ENCODE measurements around the gene PTGS1.

- TF ChIP-seq FOXA1 (IDR thresholded peaks at IDR 0.05) (no peak), HDGF (IDR thresholded peaks at IDR 0.05; ENCODE audit: borderline replicate concordance) (no peak), FOXK2 (IDR thresholded peaks at IDR 0.05) (no peak), SP1 (IDR thresholded peaks at IDR 0.05) (no peak), SUZ12 (IDR thresholded peaks at IDR 0.05) (no peak), FOXM1 (IDR thresholded peaks at IDR 0.05; ENCODE audit: borderline replicate concordance) (no peak), ELF4 (IDR thresholded peaks at IDR 0.05) (no peak), PKNOX1 (IDR thresholded peaks at IDR 0.05) (no peak)
These were observed 22.0 kb upstream of the PTGS1 start for GRCh38 chr9:122348791-122349190.

Data from HEK293T (cell line).